Neural progenitor cell (in vitro differentiated cells): Measurements from ENCODE around the gene NF1. TPM values are rescaled to one million over a fixed set of nuclear protein-coding genes. Genes with fewer than 3 reads are reported as not detected.

ENCODE experiments used
- DNase-seq: peaks from one replicate; pipeline ENCODE4 v3.0.0-alpha.2; 2016; ENCODE audit warnings: low spot score
- H2AFZ ChIP-seq: fragments of 200-600 bp; sonication (generic); replicated peaks from 2 replicates; pipeline ENCODE4 v1.6.1; 2016; ENCODE audit warnings: antibody characterized with exemption
- H3F3A ChIP-seq: fragments of 200-600 bp; sonication (generic); 2 replicates; pipeline ENCODE4 v1.6.1; 2016; ENCODE audit warnings: antibody characterized with exemption, low read depth
- H3K27ac ChIP-seq: fragments of 200-600 bp; sonication (generic); 2 replicates; pipeline ENCODE4 v1.5.1; 2016; ENCODE audit warnings: mild to moderate bottlenecking
- H3K27me3 ChIP-seq: fragments of 200-600 bp; sonication (generic); 2 replicates; pipeline ENCODE4 v1.6.1; 2016; ENCODE audit warnings: mild to moderate bottlenecking, moderate library complexity
- H3K36me3 ChIP-seq: fragments of 200-600 bp; sonication (generic); 2 replicates; pipeline ENCODE4 v1.5.1; 2016
- H3K4me1 ChIP-seq: fragments of 200-600 bp; sonication (generic); 2 replicates; pipeline ENCODE4 v1.6.1; 2016; ENCODE audit warnings: mixed run types
- H3K4me2 ChIP-seq: fragments of 200-600 bp; sonication (generic); 2 replicates; pipeline ENCODE4 v1.6.1; 2016
- H3K4me3 ChIP-seq: fragments of 200-600 bp; sonication (generic); 2 replicates; pipeline ENCODE4 v1.5.1; 2016
- H3K79me2 ChIP-seq: fragments of 200-600 bp; sonication (generic); 2 replicates; pipeline ENCODE4 v1.6.1; 2016; ENCODE audit warnings: low read depth
- H3K9ac ChIP-seq: fragments of 200-600 bp; sonication (generic); 2 replicates; pipeline ENCODE4 v1.6.1; 2016
- H3K9me3 ChIP-seq: fragments of 200-600 bp; sonication (generic); 2 replicates; pipeline ENCODE4 v1.5.1; 2016; ENCODE audit warnings: low read depth
- H4K20me1 ChIP-seq: fragments of 200-600 bp; sonication (generic); 2 replicates; pipeline ENCODE4 v1.6.1; 2016; ENCODE audit warnings: low read depth
- H3K27ac Mint-ChIP-seq: 3 replicates; pipeline ENCODE4 v1.8.0; 2021; ENCODE audit warnings: mixed read lengths
- H3K27me3 Mint-ChIP-seq: 2 replicates; pipeline ENCODE4 v1.8.0; 2022; ENCODE audit warnings: low read depth, mild to moderate bottlenecking, inconsistent platforms, moderate library complexity, mixed read lengths; ENCODE audit not compliant: insufficient read depth
- H3K36me3 Mint-ChIP-seq: 3 replicates; pipeline ENCODE4 v1.8.0; 2021; ENCODE audit warnings: mixed read lengths
- H3K4me1 Mint-ChIP-seq: 3 replicates; pipeline ENCODE4 v1.8.0; 2021; ENCODE audit warnings: mixed read lengths
- H3K4me3 Mint-ChIP-seq: 3 replicates; pipeline ENCODE4 v1.8.0; 2021; ENCODE audit warnings: mild to moderate bottlenecking, moderate library complexity, mixed read lengths
- H3K9me3 Mint-ChIP-seq: 3 replicates; pipeline ENCODE4 v1.8.0; 2020; ENCODE audit warnings: mixed read lengths
- CTCF ChIP-seq: fragments of 200-600 bp; sonication (generic); IDR thresholded peaks from 2 replicates; pipeline ENCODE4 v1.5.1; 2017; ENCODE audit warnings: antibody characterized with exemption, mild to moderate bottlenecking
- EZH2 ChIP-seq: fragments of 200-600 bp; sonication (generic); IDR thresholded peaks from 2 replicates; pipeline ENCODE4 v1.6.1; 2017; ENCODE audit warnings: antibody characterized with exemption, mild to moderate bottlenecking, moderate library complexity
- EZH2phosphoT487 ChIP-seq: fragments of 200-600 bp; sonication (generic); IDR thresholded peaks from 2 replicates; pipeline ENCODE4 v1.6.1; 2017; ENCODE audit warnings: antibody characterized with exemption
- total RNA-seq: library from RNA; depleted of rRNA; stranded (reverse); fragments of >200 nt; gene quantifications from 2 replicates; pipeline ENCODE4 v1.2.3, GENCODE V29; 2015; ENCODE audit warnings: low replicate concordance

Gene NF1
- total RNA-seq, 1 donor from 2014 or later, result 54.8 TPM

GRCh38 chr17:31397256-31397939, 302.6 kb downstream of the NF1 start:
- no peak for TF ChIP-seq EZH2phosphoT487
- TF ChIP-seq CTCF, result no peak
- no peak for TF ChIP-seq EZH2
- no peak for DNase-seq
- Mint-ChIP-seq H3K27me3 (peaks cover 22% of the 10 kb centered on the region), H3K27ac (no peak overlapping the region), H3K4me1 (peaks cover 13% of the 10 kb centered on the region), H3K4me3 (no peak overlapping the region), H3K36me3 (no peaks in the 10 kb centered on the region), H3K9me3 (no peaks in the 10 kb centered on the region)
- Histone ChIP-seq H3K9me3 (no peaks in the 10 kb centered on the region), H3K36me3 (no peaks in the 10 kb centered on the region), H3F3A (no peaks in the 10 kb centered on the region), H3K27ac (no peak overlapping the region), H4K20me1 (peaks cover 15% of the 10 kb centered on the region), H3K4me2 (no peak overlapping the region), H3K9ac (no peak overlapping the region), H3K4me1 (peaks cover under 1% of the 10 kb centered on the region), H3K79me2 (no peaks in the 10 kb centered on the region), H3K27me3 (peaks cover 22% of the 10 kb centered on the region), H3K4me3 (no peak overlapping the region), H2AFZ (no peak overlapping the region)

GRCh38 chr17:31398381-31399311, 303.9 kb downstream of the NF1 start:
- TF ChIP-seq EZH2 (no peak), EZH2phosphoT487 (no peak), CTCF (no peak)
- no peak overlapping the region for H3K4me2 ChIP-seq
- peaks cover 9% of the 10 kb centered on the region for H3K27me3 ChIP-seq
- Mint-ChIP-seq H3K27me3 (peaks cover 15% of the 10 kb centered on the region), H3K4me1 (peaks cover 8% of the 10 kb centered on the region), H3K36me3 (no peaks in the 10 kb centered on the region), H3K27ac (no peak overlapping the region), H3K4me3 (no peak overlapping the region), H3K9me3 (no peaks in the 10 kb centered on the region)
- no peaks in the 10 kb centered on the region for H3K36me3 ChIP-seq
- no peaks in the 10 kb centered on the region for H3F3A ChIP-seq
- no peaks in the 10 kb centered on the region for H3K79me2 ChIP-seq
- H3K9me3 ChIP-seq, result no peaks in the 10 kb centered on the region
- no peak overlapping the region for H3K27ac ChIP-seq
- peaks cover 3% of the 10 kb centered on the region for H4K20me1 ChIP-seq
- H3K4me1 ChIP-seq, result no peaks in the 10 kb centered on the region
- H2AFZ ChIP-seq, result no peak overlapping the region
- H3K9ac ChIP-seq, result no peak overlapping the region
- DNase-seq, result no peak
- no peak overlapping the region for H3K4me3 ChIP-seq

- H3K27me3 Mint-ChIP-seq, result peaks cover 21% of the 10 kb centered on the region
- H3K9me3 Mint-ChIP-seq, result no peaks in the 10 kb centered on the region
- Histone ChIP-seq H3K4me1 (no peaks in the 10 kb centered on the region), H3F3A (no peaks in the 10 kb centered on the region), H3K4me2 (no peak overlapping the region), H4K20me1 (no peaks in the 10 kb centered on the region), H3K4me3 (no peak overlapping the region), H3K9me3 (no peaks in the 10 kb centered on the region), H3K36me3 (no peaks in the 10 kb centered on the region), H3K9ac (no peak overlapping the region), H3K79me2 (no peaks in the 10 kb centered on the region), H2AFZ (no peak overlapping the region), H3K27ac (no peak overlapping the region), H3K27me3 (no peaks in the 10 kb centered on the region)
- no peaks in the 10 kb centered on the region for H3K36me3 Mint-ChIP-seq
- no peak for TF ChIP-seq CTCF
- TF ChIP-seq EZH2, result no peak
- TF ChIP-seq EZH2phosphoT487, result no peak
- H3K4me1 Mint-ChIP-seq, result peaks cover 12% of the 10 kb centered on the region
- peak overlapping the region; percentile 17 for H3K27ac Mint-ChIP-seq
- no peak for DNase-seq
- H3K4me3 Mint-ChIP-seq, result no peak overlapping the region
Observed at GRCh38 chr17:31400481-31400950, 305.7 kb downstream of the NF1 start.
